GM21576 (cell line): ENCODE data around the gene IL1RL2.

ENCODE experiments used
- ATAC-seq: cut with Tn5 transposase; IDR thresholded peaks from one replicate; pipeline ENCODE4 v1.9.1; 2021; ENCODE audit warnings: mild to moderate bottlenecking, moderate library complexity; ENCODE audit not compliant: unreplicated experiment

Gene IL1RL2

GRCh38 chr2:102238039-102238756 is 51.4 kb downstream of the IL1RL2 start:
- ATAC-seq: no peak

GRCh38 chr2:102238778-102239177 is 52.0 kb downstream of the IL1RL2 start:
- ATAC-seq: no peak

- ATAC-seq: no peak
Measured at GRCh38 chr2:102239344-102239743, 52.5 kb downstream of the IL1RL2 start.

- ATAC-seq: peak; percentile 84
Measured at GRCh38 chr2:102240640-102241370, 54.0 kb downstream of the IL1RL2 start.

- ATAC-seq: no peak
Measured at GRCh38 chr2:102241616-102242305, 54.9 kb downstream of the IL1RL2 start.

- ATAC-seq: no peak
Measured at GRCh38 chr2:102245266-102246151, 58.7 kb downstream of the IL1RL2 start.

GRCh38 chr2:102250278-102250821 is 63.5 kb downstream of the IL1RL2 start:
- ATAC-seq: no peak

- peak; percentile 59 for ATAC-seq
Measured at GRCh38 chr2:102251042-102251848, 64.4 kb downstream of the IL1RL2 start.

GRCh38 chr2:102251849-102252203 is 65.0 kb downstream of the IL1RL2 start:
- ATAC-seq: no peak

- ATAC-seq: no peak
Measured at GRCh38 chr2:102252236-102252635, 65.4 kb downstream of the IL1RL2 start.

- no peak for ATAC-seq
Measured at GRCh38 chr2:102253140-102253752, 66.4 kb downstream of the IL1RL2 start.

GRCh38 chr2:102253753-102254150 is 66.9 kb downstream of the IL1RL2 start:
- no peak for ATAC-seq

GRCh38 chr2:102256276-102256675 is 69.5 kb downstream of the IL1RL2 start:
- no peak for ATAC-seq

- ATAC-seq: no peak
Measured at GRCh38 chr2:102256874-102257462, 70.1 kb downstream of the IL1RL2 start.

- ATAC-seq: no peak
Measured at GRCh38 chr2:102258025-102258385, 71.2 kb downstream of the IL1RL2 start.

GRCh38 chr2:102258386-102259074 is 71.7 kb downstream of the IL1RL2 start:
- no peak for ATAC-seq

GRCh38 chr2:102261467-102262135 is 74.8 kb downstream of the IL1RL2 start:
- no peak for ATAC-seq
